Neural progenitor cell (in vitro differentiated cells): ENCODE results near the gene RAI14. TPM values are rescaled to one million over a fixed set of nuclear protein-coding genes. Genes with fewer than 3 reads are reported as not detected.

Source experiments
- DNase-seq: peaks from one replicate; pipeline ENCODE4 v3.0.0-alpha.2; 2016; ENCODE audit warnings: low spot score
- H2AFZ ChIP-seq: fragments of 200-600 bp; sonication (generic); replicated peaks from 2 replicates; pipeline ENCODE4 v1.6.1; 2016; ENCODE audit warnings: antibody characterized with exemption
- H3F3A ChIP-seq: fragments of 200-600 bp; sonication (generic); 2 replicates; pipeline ENCODE4 v1.6.1; 2016; ENCODE audit warnings: antibody characterized with exemption, low read depth
- H3K27ac ChIP-seq: fragments of 200-600 bp; sonication (generic); 2 replicates; pipeline ENCODE4 v1.5.1; 2016; ENCODE audit warnings: mild to moderate bottlenecking
- H3K27me3 ChIP-seq: fragments of 200-600 bp; sonication (generic); 2 replicates; pipeline ENCODE4 v1.6.1; 2016; ENCODE audit warnings: mild to moderate bottlenecking, moderate library complexity
- H3K36me3 ChIP-seq: fragments of 200-600 bp; sonication (generic); 2 replicates; pipeline ENCODE4 v1.5.1; 2016
- H3K4me1 ChIP-seq: fragments of 200-600 bp; sonication (generic); 2 replicates; pipeline ENCODE4 v1.6.1; 2016; ENCODE audit warnings: mixed run types
- H3K4me2 ChIP-seq: fragments of 200-600 bp; sonication (generic); 2 replicates; pipeline ENCODE4 v1.6.1; 2016
- H3K4me3 ChIP-seq: fragments of 200-600 bp; sonication (generic); 2 replicates; pipeline ENCODE4 v1.5.1; 2016
- H3K79me2 ChIP-seq: fragments of 200-600 bp; sonication (generic); 2 replicates; pipeline ENCODE4 v1.6.1; 2016; ENCODE audit warnings: low read depth
- H3K9ac ChIP-seq: fragments of 200-600 bp; sonication (generic); 2 replicates; pipeline ENCODE4 v1.6.1; 2016
- H3K9me3 ChIP-seq: fragments of 200-600 bp; sonication (generic); 2 replicates; pipeline ENCODE4 v1.5.1; 2016; ENCODE audit warnings: low read depth
- H4K20me1 ChIP-seq: fragments of 200-600 bp; sonication (generic); 2 replicates; pipeline ENCODE4 v1.6.1; 2016; ENCODE audit warnings: low read depth
- H3K27ac Mint-ChIP-seq: 3 replicates; pipeline ENCODE4 v1.8.0; 2021; ENCODE audit warnings: mixed read lengths
- H3K27me3 Mint-ChIP-seq: 2 replicates; pipeline ENCODE4 v1.8.0; 2022; ENCODE audit warnings: low read depth, mild to moderate bottlenecking, inconsistent platforms, moderate library complexity, mixed read lengths; ENCODE audit not compliant: insufficient read depth
- H3K36me3 Mint-ChIP-seq: 3 replicates; pipeline ENCODE4 v1.8.0; 2021; ENCODE audit warnings: mixed read lengths
- H3K4me1 Mint-ChIP-seq: 3 replicates; pipeline ENCODE4 v1.8.0; 2021; ENCODE audit warnings: mixed read lengths
- H3K4me3 Mint-ChIP-seq: 3 replicates; pipeline ENCODE4 v1.8.0; 2021; ENCODE audit warnings: mild to moderate bottlenecking, moderate library complexity, mixed read lengths
- H3K9me3 Mint-ChIP-seq: 3 replicates; pipeline ENCODE4 v1.8.0; 2020; ENCODE audit warnings: mixed read lengths
- EZH2 ChIP-seq: fragments of 200-600 bp; sonication (generic); IDR thresholded peaks from 2 replicates; pipeline ENCODE4 v1.6.1; 2017; ENCODE audit warnings: antibody characterized with exemption, mild to moderate bottlenecking, moderate library complexity
- EZH2phosphoT487 ChIP-seq: fragments of 200-600 bp; sonication (generic); IDR thresholded peaks from 2 replicates; pipeline ENCODE4 v1.6.1; 2017; ENCODE audit warnings: antibody characterized with exemption
- total RNA-seq: library from RNA; depleted of rRNA; stranded (reverse); fragments of >200 nt; gene quantifications from 2 replicates; pipeline ENCODE4 v1.2.3, GENCODE V29; 2015; ENCODE audit warnings: low replicate concordance
- TF ChIP-seq, protein P1 (sequence below): fragments of 200-600 bp; sonication (generic); IDR thresholded peaks from 2 replicates; pipeline ENCODE4 v1.5.1; 2017; ENCODE audit warnings: antibody characterized with exemption, mild to moderate bottlenecking

The RAI14 gene
- total RNA-seq, 1 donor from 2014 or later: 54.6 TPM

DNA sequence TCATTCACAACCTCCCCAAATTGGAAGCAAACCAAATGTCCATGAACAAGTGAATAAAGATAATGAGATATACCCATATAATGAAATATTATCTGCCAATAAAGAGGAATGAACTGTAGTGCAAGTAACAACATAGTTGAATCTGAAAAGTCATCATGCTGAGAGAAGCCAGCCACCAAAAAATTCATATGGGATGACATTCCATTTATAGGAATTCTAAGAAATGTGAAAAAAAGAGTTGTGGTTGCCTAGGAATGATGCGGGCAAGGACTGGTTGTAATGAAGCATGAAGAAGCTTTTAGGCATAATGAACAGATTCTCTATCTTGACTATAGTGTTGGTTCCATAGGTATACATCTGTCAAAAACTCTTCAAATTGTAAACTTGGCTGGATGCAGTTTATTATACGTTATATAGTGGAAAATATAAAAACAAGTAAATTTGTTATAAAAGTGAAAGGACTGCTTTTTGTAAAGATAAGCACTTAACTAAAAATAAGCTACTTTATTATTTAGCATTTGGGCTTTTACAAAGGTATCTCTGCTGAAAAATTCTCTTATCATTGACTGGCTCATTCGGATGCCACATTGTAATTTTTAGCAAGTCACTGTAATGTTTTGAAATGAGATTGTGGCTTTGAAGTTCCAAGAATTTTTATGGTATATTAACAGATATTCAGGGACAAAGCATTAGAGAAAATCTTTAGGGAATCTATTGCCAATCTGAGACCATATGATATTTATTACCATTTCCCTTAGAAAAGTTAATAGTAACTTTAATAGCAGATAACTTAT lies 161.6 kb downstream of the RAI14 start:
- no peak for DNase-seq
- Histone ChIP-seq H3K4me1 (no peaks in the 10 kb centered on the region), H3K4me3 (no peak overlapping the region), H2AFZ (no peak overlapping the region), H4K20me1 (no peaks in the 10 kb centered on the region), H3K4me2 (no peak overlapping the region), H3K36me3 (no peaks in the 10 kb centered on the region), H3K27ac (no peak overlapping the region), H3F3A (no peaks in the 10 kb centered on the region), H3K9ac (peak overlapping the region; percentile 12), H3K79me2 (no peaks in the 10 kb centered on the region), H3K27me3 (no peaks in the 10 kb centered on the region), H3K9me3 (no peaks in the 10 kb centered on the region)
- TF ChIP-seq, protein P1, sequence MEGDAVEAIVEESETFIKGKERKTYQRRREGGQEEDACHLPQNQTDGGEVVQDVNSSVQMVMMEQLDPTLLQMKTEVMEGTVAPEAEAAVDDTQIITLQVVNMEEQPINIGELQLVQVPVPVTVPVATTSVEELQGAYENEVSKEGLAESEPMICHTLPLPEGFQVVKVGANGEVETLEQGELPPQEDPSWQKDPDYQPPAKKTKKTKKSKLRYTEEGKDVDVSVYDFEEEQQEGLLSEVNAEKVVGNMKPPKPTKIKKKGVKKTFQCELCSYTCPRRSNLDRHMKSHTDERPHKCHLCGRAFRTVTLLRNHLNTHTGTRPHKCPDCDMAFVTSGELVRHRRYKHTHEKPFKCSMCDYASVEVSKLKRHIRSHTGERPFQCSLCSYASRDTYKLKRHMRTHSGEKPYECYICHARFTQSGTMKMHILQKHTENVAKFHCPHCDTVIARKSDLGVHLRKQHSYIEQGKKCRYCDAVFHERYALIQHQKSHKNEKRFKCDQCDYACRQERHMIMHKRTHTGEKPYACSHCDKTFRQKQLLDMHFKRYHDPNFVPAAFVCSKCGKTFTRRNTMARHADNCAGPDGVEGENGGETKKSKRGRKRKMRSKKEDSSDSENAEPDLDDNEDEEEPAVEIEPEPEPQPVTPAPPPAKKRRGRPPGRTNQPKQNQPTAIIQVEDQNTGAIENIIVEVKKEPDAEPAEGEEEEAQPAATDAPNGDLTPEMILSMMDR: no peak
- TF ChIP-seq EZH2phosphoT487 (no peak), EZH2 (no peak)
- Mint-ChIP-seq H3K36me3 (peaks cover 15% of the 10 kb centered on the region), H3K4me3 (no peak overlapping the region), H3K27ac (no peak overlapping the region), H3K9me3 (no peaks in the 10 kb centered on the region), H3K27me3 (no peaks in the 10 kb centered on the region), H3K4me1 (no peaks in the 10 kb centered on the region)

DNA sequence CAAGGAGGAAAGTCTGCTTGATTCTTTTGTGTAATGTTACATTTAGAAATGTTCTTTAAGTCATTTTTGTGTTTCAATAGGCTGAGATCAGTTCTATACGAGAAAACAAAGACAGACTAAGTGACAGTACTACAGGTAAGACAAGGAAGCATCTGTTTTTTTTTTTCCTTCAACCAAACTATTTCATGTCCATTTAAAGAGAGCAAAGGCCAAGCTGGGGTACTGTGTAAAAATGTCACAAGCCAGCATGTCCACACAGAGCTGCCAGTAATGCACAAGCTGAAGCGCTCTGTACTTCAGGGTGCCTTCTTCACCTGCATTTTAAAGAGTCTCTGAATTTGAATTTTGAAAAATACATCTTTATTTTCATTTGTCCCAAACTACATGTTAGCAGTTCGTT lies 162.6 kb downstream of the RAI14 start:
- no peak overlapping the region for H3K27ac Mint-ChIP-seq
- Histone ChIP-seq H3K27ac (no peak overlapping the region), H3K4me1 (no peaks in the 10 kb centered on the region), H3K9me3 (no peaks in the 10 kb centered on the region), H3K79me2 (no peaks in the 10 kb centered on the region), H3K4me2 (no peak overlapping the region), H3K27me3 (no peaks in the 10 kb centered on the region), H3K9ac (no peak overlapping the region), H3K36me3 (no peaks in the 10 kb centered on the region), H4K20me1 (no peaks in the 10 kb centered on the region), H3K4me3 (no peak overlapping the region), H3F3A (no peaks in the 10 kb centered on the region), H2AFZ (no peak overlapping the region)
- H3K4me1 Mint-ChIP-seq: no peaks in the 10 kb centered on the region
- H3K27me3 Mint-ChIP-seq: no peaks in the 10 kb centered on the region
- H3K9me3 Mint-ChIP-seq: no peaks in the 10 kb centered on the region
- H3K4me3 Mint-ChIP-seq: no peak overlapping the region
- no peak for DNase-seq
- H3K36me3 Mint-ChIP-seq: peaks cover 25% of the 10 kb centered on the region
- TF ChIP-seq EZH2phosphoT487: no peak
- TF ChIP-seq, protein P1: no peak
- TF ChIP-seq EZH2: no peak

DNA sequence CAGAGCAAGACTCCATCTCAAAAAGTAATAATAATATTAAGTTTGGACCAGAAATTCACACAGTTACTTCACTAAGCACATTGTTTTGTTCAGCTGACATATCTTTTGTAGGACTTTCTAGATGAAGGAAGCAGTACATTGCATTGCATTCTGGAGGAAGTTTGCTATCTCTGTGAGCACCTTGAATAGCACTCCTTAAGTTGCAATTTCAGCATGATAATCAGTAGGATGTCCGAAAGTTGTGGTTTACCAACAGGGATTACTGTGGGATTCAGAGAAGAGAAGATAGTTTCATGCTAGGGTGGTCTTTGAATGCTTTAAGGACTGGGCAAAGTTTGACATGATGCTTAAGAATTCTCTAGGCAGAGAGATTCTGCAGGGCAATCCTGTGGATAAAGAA lies 164.5 kb downstream of the RAI14 start:
- Histone ChIP-seq H3K27me3 (no peaks in the 10 kb centered on the region), H3K79me2 (no peaks in the 10 kb centered on the region), H3K9me3 (no peaks in the 10 kb centered on the region), H2AFZ (no peak overlapping the region), H3F3A (no peaks in the 10 kb centered on the region), H3K36me3 (no peaks in the 10 kb centered on the region), H4K20me1 (no peaks in the 10 kb centered on the region), H3K4me3 (no peak overlapping the region), H3K9ac (no peak overlapping the region), H3K4me2 (no peak overlapping the region), H3K4me1 (no peaks in the 10 kb centered on the region), H3K27ac (no peak overlapping the region)
- Mint-ChIP-seq H3K36me3 (peaks cover 30% of the 10 kb centered on the region), H3K4me3 (no peak overlapping the region), H3K4me1 (no peaks in the 10 kb centered on the region), H3K27me3 (no peaks in the 10 kb centered on the region), H3K27ac (no peak overlapping the region), H3K9me3 (no peaks in the 10 kb centered on the region)
- TF ChIP-seq EZH2 (no peak), EZH2phosphoT487 (no peak)
- TF ChIP-seq, protein P1: no peak
- DNase-seq: no peak
